ENCODE results near the gene ADAM12. TPM values are rescaled to one million over a fixed set of nuclear protein-coding genes. Genes with fewer than 3 reads are reported as not detected.

Gene ADAM12
- polyA plus RNA-seq, 3 donors = 0.05 TPM; not detected in 2

DNA sequence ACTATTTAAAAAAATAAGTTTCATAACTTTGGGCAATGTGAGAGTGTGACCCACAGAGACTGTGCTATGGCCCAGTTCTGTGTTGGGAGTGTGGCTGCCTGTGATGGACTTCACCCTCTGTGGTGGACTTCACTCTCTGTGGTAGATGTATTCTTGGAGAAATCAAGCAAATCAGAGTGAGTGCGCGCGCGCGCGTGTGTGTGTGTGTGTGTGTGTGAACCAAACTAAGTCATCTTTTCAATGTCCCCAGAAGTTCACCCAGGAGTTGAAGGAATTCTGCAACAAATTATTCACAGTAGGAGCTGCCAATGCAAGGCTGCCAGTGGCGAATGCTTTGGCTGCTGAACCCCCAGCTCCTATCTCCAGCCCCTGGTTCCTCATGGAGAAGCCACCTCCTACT is 184.5 kb downstream of the ADAM12 start:
- H3K9me3 Mint-ChIP-seq = peaks cover 0 to 7% (median 3%) of the 10 kb centered on the region in 7 donors
- H4K20me1 ChIP-seq (ENCODE audit: insufficient read depth, low read length) = no peaks in the 10 kb centered on the region
- peaks cover 2 to 7% (median 6%) of the 10 kb centered on the region in 3 donors for H3K27me3 Mint-ChIP-seq (ENCODE audit: low read depth in 3 of 3)
- TF ChIP-seq, protein P1, sequence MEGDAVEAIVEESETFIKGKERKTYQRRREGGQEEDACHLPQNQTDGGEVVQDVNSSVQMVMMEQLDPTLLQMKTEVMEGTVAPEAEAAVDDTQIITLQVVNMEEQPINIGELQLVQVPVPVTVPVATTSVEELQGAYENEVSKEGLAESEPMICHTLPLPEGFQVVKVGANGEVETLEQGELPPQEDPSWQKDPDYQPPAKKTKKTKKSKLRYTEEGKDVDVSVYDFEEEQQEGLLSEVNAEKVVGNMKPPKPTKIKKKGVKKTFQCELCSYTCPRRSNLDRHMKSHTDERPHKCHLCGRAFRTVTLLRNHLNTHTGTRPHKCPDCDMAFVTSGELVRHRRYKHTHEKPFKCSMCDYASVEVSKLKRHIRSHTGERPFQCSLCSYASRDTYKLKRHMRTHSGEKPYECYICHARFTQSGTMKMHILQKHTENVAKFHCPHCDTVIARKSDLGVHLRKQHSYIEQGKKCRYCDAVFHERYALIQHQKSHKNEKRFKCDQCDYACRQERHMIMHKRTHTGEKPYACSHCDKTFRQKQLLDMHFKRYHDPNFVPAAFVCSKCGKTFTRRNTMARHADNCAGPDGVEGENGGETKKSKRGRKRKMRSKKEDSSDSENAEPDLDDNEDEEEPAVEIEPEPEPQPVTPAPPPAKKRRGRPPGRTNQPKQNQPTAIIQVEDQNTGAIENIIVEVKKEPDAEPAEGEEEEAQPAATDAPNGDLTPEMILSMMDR (IDR thresholded peaks at IDR 0.05) = no peak
- no peak for DNase-seq
- no peak overlapping the region for H3K27ac Mint-ChIP-seq
- no peaks in the 10 kb centered on the region for H3K4me1 Mint-ChIP-seq
- peaks cover 0 to 2% of the 10 kb centered on the region in 2 donors for H3K9me3 ChIP-seq (replicated peaks in 1 of 2; ENCODE audit: control insufficient read depth in 1 of 2, insufficient read depth in 1 of 2, low read length in 2 of 2)
- no peaks in the 10 kb centered on the region for H3K36me3 Mint-ChIP-seq
- H3K79me2 ChIP-seq (ENCODE audit: insufficient read depth, low read length) = no peaks in the 10 kb centered on the region
- no peaks in the 10 kb centered on the region for H3K4me1 ChIP-seq (ENCODE audit: control insufficient read depth in 1 of 2, insufficient read depth in 2 of 2, low read length in 2 of 2)
- H3K36me3 ChIP-seq (replicated peaks in 1 of 2; ENCODE audit: control insufficient read depth in 1 of 2, insufficient read depth in 2 of 2, low read length in 2 of 2) = no peaks in the 10 kb centered on the region
- H3K27me3 ChIP-seq (ENCODE audit: control insufficient read depth in 2 of 2, insufficient read depth in 2 of 2, low read length in 2 of 2) = no peaks in the 10 kb centered on the region
- no peak overlapping the region for H3K4me3 Mint-ChIP-seq
- no peak overlapping the region for H2AFZ ChIP-seq (ENCODE audit: insufficient read depth, low read depth, low read length, poor library complexity, severe bottlenecking)
- no peak overlapping the region for H3K27ac ChIP-seq (ENCODE audit: low read depth in 1 of 2, low read length in 2 of 2)
- intact Hi-C loops (cut with micrococcal nuclease) = no loop called here
- H3K4me2 ChIP-seq (replicated peaks; ENCODE audit: extremely low read depth, low read length, poor library complexity, severe bottlenecking) = no peak overlapping the region
- H3K9ac ChIP-seq (ENCODE audit: insufficient read depth, low read length, poor library complexity, severe bottlenecking) = no peak overlapping the region
- WGBS (ENCODE audit: insufficient coverage) = 85% methylated on average over 1 of the region's 7 CpGs
- no peak overlapping the region for H3K4me3 ChIP-seq (replicated peaks in 1 of 3; ENCODE audit: low read depth in 2 of 3, low read length in 3 of 3)

DNA sequence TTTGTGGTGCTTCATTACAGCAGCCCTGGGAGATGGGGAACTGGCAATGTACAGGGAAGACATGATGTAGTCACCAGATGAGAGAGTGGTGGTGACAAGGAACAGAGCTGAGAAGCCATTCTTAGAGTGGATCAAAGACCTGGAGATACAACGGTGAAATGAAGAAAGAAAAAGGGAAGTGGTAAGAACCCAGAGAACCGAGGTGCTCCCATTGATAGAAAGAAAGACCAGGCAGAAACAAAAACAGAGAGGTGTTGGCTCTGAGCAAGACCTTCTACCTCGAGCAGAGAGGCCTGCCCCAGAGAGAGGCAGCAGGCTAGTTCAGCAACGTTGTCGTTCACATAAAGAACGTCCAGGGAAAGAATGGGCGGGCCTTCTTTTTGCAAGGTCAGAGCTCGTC is 186.7 kb downstream of the ADAM12 start:
- Histone ChIP-seq H3K27me3 (ENCODE audit: control insufficient read depth in 2 of 2, insufficient read depth in 2 of 2, low read length in 2 of 2) (no peaks in the 10 kb centered on the region), H3K4me2 (replicated peaks; ENCODE audit: extremely low read depth, low read length, poor library complexity, severe bottlenecking) (no peak overlapping the region), H3K9ac (ENCODE audit: insufficient read depth, low read length, poor library complexity, severe bottlenecking) (no peak overlapping the region), H4K20me1 (ENCODE audit: insufficient read depth, low read length) (no peaks in the 10 kb centered on the region), H2AFZ (ENCODE audit: insufficient read depth, low read depth, low read length, poor library complexity, severe bottlenecking) (no peak overlapping the region), H3K9me3 (replicated peaks in 1 of 2; ENCODE audit: control insufficient read depth in 1 of 2, insufficient read depth in 1 of 2, low read length in 2 of 2) (peaks cover 0 to 2% of the 10 kb centered on the region in 2 donors), H3K36me3 (replicated peaks in 1 of 2; ENCODE audit: control insufficient read depth in 1 of 2, insufficient read depth in 2 of 2, low read length in 2 of 2) (no peaks in the 10 kb centered on the region), H3K27ac (ENCODE audit: low read depth in 1 of 2, low read length in 2 of 2) (no peak overlapping the region), H3K4me1 (ENCODE audit: control insufficient read depth in 1 of 2, insufficient read depth in 2 of 2, low read length in 2 of 2) (no peaks in the 10 kb centered on the region), H3K79me2 (ENCODE audit: insufficient read depth, low read length) (no peaks in the 10 kb centered on the region), H3K4me3 (replicated peaks in 1 of 3; ENCODE audit: low read depth in 2 of 3, low read length in 3 of 3) (no peak overlapping the region)
- no peak for DNase-seq
- WGBS (ENCODE audit: insufficient coverage) = 80% methylated on average over 8 of the region's 8 CpGs
- Mint-ChIP-seq H3K9me3 (peaks cover 0 to 7% (median 2%) of the 10 kb centered on the region in 7 donors), H3K4me3 (no peak overlapping the region), H3K27ac (no peak overlapping the region), H3K27me3 (ENCODE audit: low read depth in 3 of 3) (peaks cover 2 to 9% (median 2%) of the 10 kb centered on the region in 3 donors), H3K36me3 (no peaks in the 10 kb centered on the region), H3K4me1 (no peaks in the 10 kb centered on the region)
- intact Hi-C loops (cut with micrococcal nuclease) = no loop called here
- TF ChIP-seq, protein P1 (IDR thresholded peaks at IDR 0.05) = no peak
